GM13976 (cell line): Measurements from ENCODE around the gene S100A7A.

ENCODE experiments used
- DNase-seq: peaks from one replicate; pipeline ENCODE4 v3.0.0; 2012; ENCODE audit warnings: low spot score
- CTCF ChIP-seq: IDR thresholded peaks from 2 replicates; pipeline ENCODE4 v1.5.1; 2012; ENCODE audit warnings: borderline replicate concordance, mild to moderate bottlenecking; ENCODE audit not compliant: insufficient read depth; ENCODE audit errors: extremely low read depth, missing control alignments, control extremely low read depth
- in situ Hi-C: fragments of 300-500 bp; cut with MboI; formaldehyde crosslinking; loops from one replicate; pipeline ENCODE4 v1.12.0; 2022; ENCODE audit warnings: low sequenced_read_pairs, mixed read lengths, inconsistent platforms; ENCODE audit not compliant: unreplicated experiment

Gene S100A7A

GRCh38 chr1:153466908-153467307 lies 50.6 kb downstream of the S100A7A start:
- no peak for TF ChIP-seq CTCF
- no peak for DNase-seq
- in situ Hi-C loops: no loop called here

- TF ChIP-seq CTCF: no peak
- in situ Hi-C loops: no loop called here
Measured at GRCh38 chr1:153470707-153471106, 54.4 kb downstream of the S100A7A start.

More at GRCh38 chr1:153470707-153471106, 54.4 kb downstream of the S100A7A start:
- DNase-seq: no peak
